OCI-LY1 (cell line): ENCODE data around the gene ZNF627.

ENCODE experiments used
- H2AFZ ChIP-seq: fragments of 200-600 bp; sonication (generic), shearing (Covaris generic); 2 replicates; pipeline ENCODE4 v1.6.0; 2014; ENCODE audit warnings: antibody characterized with exemption, mild to moderate bottlenecking, low read length
- H3F3A ChIP-seq: fragments of 200-600 bp; sonication (generic), shearing (Covaris generic); 2 replicates; pipeline ENCODE4 v1.6.0; 2014; ENCODE audit warnings: mild to moderate bottlenecking, antibody characterized with exemption, low read length, moderate library complexity; ENCODE audit not compliant: insufficient read depth
- H3K27ac ChIP-seq: fragments of 200-600 bp; sonication (generic); 2 replicates; pipeline ENCODE4 v1.5.1; 2014; ENCODE audit warnings: low read length, mixed run types, mild to moderate bottlenecking, low read depth; ENCODE audit not compliant: poor library complexity, severe bottlenecking
- H3K27me3 ChIP-seq: fragments of 200-600 bp; sonication (generic); 2 replicates; pipeline ENCODE4 v1.6.0; 2014; ENCODE audit warnings: antibody characterized with exemption, mild to moderate bottlenecking, low read length, moderate library complexity; ENCODE audit not compliant: insufficient read depth
- H3K36me3 ChIP-seq: fragments of 200-600 bp; sonication (generic); 2 replicates; pipeline ENCODE4 v1.6.1; 2014; ENCODE audit warnings: mild to moderate bottlenecking, antibody characterized with exemption, low read length, moderate library complexity, mixed read lengths; ENCODE audit not compliant: insufficient read depth
- H3K4me1 ChIP-seq: fragments of 200-600 bp; sonication (generic); 2 replicates; pipeline ENCODE4 v1.5.1; 2014; ENCODE audit warnings: mild to moderate bottlenecking, low read length, moderate library complexity; ENCODE audit not compliant: insufficient read depth, severe bottlenecking
- H3K4me2 ChIP-seq: fragments of 200-600 bp; sonication (generic), shearing (Covaris generic); 2 replicates; pipeline ENCODE4 v1.6.1; 2014; ENCODE audit warnings: low read length
- H3K4me3 ChIP-seq: fragments of 200-600 bp; sonication (generic); 2 replicates; pipeline ENCODE4 v1.5.1; 2014; ENCODE audit warnings: low read length, low read depth, mild to moderate bottlenecking, mixed read lengths; ENCODE audit not compliant: poor library complexity, severe bottlenecking
- H3K79me2 ChIP-seq: fragments of 200-600 bp; shearing (Covaris generic); 2 replicates; pipeline ENCODE4 v1.6.1; 2016; ENCODE audit warnings: mixed run types, low read length, mixed read lengths; ENCODE audit not compliant: insufficient read depth
- H3K9ac ChIP-seq: fragments of 200-600 bp; sonication (generic), shearing (Covaris generic); 2 replicates; pipeline ENCODE4 v1.6.1; 2014; ENCODE audit warnings: mild to moderate bottlenecking, low read length, mixed read lengths
- H3K9me2 ChIP-seq: fragments of 200-600 bp; sonication (generic), shearing (Covaris generic); 2 replicates; pipeline ENCODE4 v1.6.1; 2014; ENCODE audit warnings: low read depth, mild to moderate bottlenecking, low read length, mixed read lengths
- H3K9me3 ChIP-seq: fragments of 200-600 bp; shearing (Covaris generic); 2 replicates; pipeline ENCODE4 v1.6.1; 2014; ENCODE audit warnings: low read length, mixed read lengths
- H4K20me1 ChIP-seq: fragments of 200-600 bp; sonication (generic), shearing (Covaris generic); 2 replicates; pipeline ENCODE4 v1.6.0; 2016; ENCODE audit warnings: mild to moderate bottlenecking, low read length; ENCODE audit not compliant: insufficient read depth
- EZH2 ChIP-seq: fragments of 200-600 bp; sonication (generic), shearing (Covaris generic); IDR thresholded peaks from 2 replicates; pipeline ENCODE4 v1.8.0; 2017; ENCODE audit warnings: borderline replicate concordance, mixed run types, mild to moderate bottlenecking, antibody characterized with exemption, low read length, moderate library complexity, mixed read lengths
- TF ChIP-seq, protein P1 (sequence below): fragments of 200-600 bp; sonication (generic), shearing (Covaris generic); IDR thresholded peaks from 2 replicates; pipeline ENCODE4 v1.5.1; 2017; ENCODE audit warnings: mild to moderate bottlenecking, antibody characterized with exemption, low read length, moderate library complexity, mixed read lengths

ZNF627 gene

DNA sequence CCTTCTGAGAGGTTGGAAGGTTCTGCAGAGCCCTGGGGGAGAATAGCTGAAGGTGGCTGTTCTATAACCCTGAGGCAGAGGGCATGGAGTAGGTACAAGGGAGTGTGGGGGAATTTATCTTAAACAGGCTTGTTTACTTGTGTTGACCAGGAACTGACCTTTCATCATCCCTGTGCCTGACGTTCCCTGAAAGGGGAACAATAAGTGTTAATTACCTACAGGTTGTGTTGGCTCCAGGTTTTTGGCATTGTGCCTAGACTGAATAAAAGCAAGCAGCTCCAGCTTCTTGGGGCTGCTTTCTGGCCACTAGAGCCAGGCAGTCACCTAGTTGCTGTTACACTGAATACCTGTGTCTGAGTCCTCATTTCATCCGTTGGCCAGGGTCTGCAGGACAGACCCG lies 60.0 kb downstream of the ZNF627 start:
- no peak overlapping the region for H3K9ac ChIP-seq
- H3K4me2 ChIP-seq = no peak overlapping the region
- H3F3A ChIP-seq = no peaks in the 10 kb centered on the region
- H3K27me3 ChIP-seq = no peaks in the 10 kb centered on the region
- H3K79me2 ChIP-seq = no peaks in the 10 kb centered on the region
- no peaks in the 10 kb centered on the region for H3K4me1 ChIP-seq
- H3K36me3 ChIP-seq = peaks cover 18% of the 10 kb centered on the region
- no peak overlapping the region for H3K27ac ChIP-seq
- TF ChIP-seq, protein P1, sequence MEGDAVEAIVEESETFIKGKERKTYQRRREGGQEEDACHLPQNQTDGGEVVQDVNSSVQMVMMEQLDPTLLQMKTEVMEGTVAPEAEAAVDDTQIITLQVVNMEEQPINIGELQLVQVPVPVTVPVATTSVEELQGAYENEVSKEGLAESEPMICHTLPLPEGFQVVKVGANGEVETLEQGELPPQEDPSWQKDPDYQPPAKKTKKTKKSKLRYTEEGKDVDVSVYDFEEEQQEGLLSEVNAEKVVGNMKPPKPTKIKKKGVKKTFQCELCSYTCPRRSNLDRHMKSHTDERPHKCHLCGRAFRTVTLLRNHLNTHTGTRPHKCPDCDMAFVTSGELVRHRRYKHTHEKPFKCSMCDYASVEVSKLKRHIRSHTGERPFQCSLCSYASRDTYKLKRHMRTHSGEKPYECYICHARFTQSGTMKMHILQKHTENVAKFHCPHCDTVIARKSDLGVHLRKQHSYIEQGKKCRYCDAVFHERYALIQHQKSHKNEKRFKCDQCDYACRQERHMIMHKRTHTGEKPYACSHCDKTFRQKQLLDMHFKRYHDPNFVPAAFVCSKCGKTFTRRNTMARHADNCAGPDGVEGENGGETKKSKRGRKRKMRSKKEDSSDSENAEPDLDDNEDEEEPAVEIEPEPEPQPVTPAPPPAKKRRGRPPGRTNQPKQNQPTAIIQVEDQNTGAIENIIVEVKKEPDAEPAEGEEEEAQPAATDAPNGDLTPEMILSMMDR = no peak
- TF ChIP-seq EZH2 = no peak
- H3K9me3 ChIP-seq = peaks cover 12% of the 10 kb centered on the region
- H3K4me3 ChIP-seq = no peak overlapping the region
- no peak overlapping the region for H2AFZ ChIP-seq
- H4K20me1 ChIP-seq = no peaks in the 10 kb centered on the region
- H3K9me2 ChIP-seq = no peaks in the 10 kb centered on the region

- Histone ChIP-seq H3K4me3 (no peak overlapping the region), H3F3A (no peaks in the 10 kb centered on the region), H3K27me3 (no peaks in the 10 kb centered on the region), H3K79me2 (no peaks in the 10 kb centered on the region), H3K4me2 (no peak overlapping the region), H4K20me1 (no peaks in the 10 kb centered on the region), H3K4me1 (no peaks in the 10 kb centered on the region), H3K9ac (no peak overlapping the region), H2AFZ (no peak overlapping the region), H3K27ac (no peak overlapping the region), H3K9me3 (no peaks in the 10 kb centered on the region), H3K36me3 (peaks cover 4% of the 10 kb centered on the region; the same call in 1 of the 2 replicates), H3K9me2 (no peaks in the 10 kb centered on the region)
- no peak for TF ChIP-seq EZH2
- TF ChIP-seq, protein P1 = no peak
Measured at GRCh38 chr19:11658970-11659369, 61.7 kb downstream of the ZNF627 start.

DNA sequence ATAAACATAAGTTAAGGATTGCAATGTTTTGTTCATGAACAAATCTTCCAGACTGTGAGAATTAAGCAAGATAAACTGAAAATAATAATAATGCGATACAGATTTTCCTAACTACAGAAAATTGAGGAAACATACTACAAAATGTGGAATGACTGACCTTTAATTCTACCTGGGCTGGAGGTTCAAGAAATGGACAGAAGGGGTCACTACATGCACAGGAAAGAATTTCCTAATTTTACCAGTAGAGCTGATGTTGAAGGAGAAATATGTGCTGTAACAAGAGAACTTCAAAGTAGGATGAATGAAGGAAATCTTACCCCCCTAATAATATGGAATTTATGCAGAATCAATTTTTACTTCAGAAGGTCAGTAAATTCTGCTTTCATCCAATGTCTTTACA lies 62.3 kb downstream of the ZNF627 start:
- Histone ChIP-seq H3K4me2 (no peak overlapping the region), H3K4me3 (no peak overlapping the region), H3K9me2 (no peaks in the 10 kb centered on the region), H3K27me3 (no peaks in the 10 kb centered on the region), H3K9me3 (no peaks in the 10 kb centered on the region), H3K79me2 (no peaks in the 10 kb centered on the region), H3K4me1 (no peaks in the 10 kb centered on the region), H4K20me1 (no peaks in the 10 kb centered on the region), H3F3A (no peaks in the 10 kb centered on the region), H2AFZ (no peak overlapping the region), H3K27ac (no peak overlapping the region), H3K36me3 (peaks cover 2% of the 10 kb centered on the region; the same call in 1 of the 2 replicates), H3K9ac (no peak overlapping the region)
- TF ChIP-seq, protein P1 = peak; percentile 46; the same call in 1 of the 2 replicates
- TF ChIP-seq EZH2 = no peak
